ENCODE results near the gene AMBRA1.

The AMBRA1 gene

GRCh38 chr11:46527591-46528130 lies 66.2 kb downstream of the AMBRA1 start:
- no peak overlapping the region for H3K4me3 ChIP-seq (ENCODE audit: low read depth, low read length)

GRCh38 chr11:46526216-46527215 lies 67.3 kb downstream of the AMBRA1 start:
- no peak overlapping the region for H2AFZ ChIP-seq
- H3K27me3 ChIP-seq (ENCODE audit: control insufficient read depth, insufficient read depth, low read length) = no peaks in the 10 kb centered on the region
- H3K27ac ChIP-seq = no peak overlapping the region
- H3K4me1 ChIP-seq = no peaks in the 10 kb centered on the region
- no peak overlapping the region for H3K9ac ChIP-seq
- no peaks in the 10 kb centered on the region for H3K9me3 ChIP-seq (ENCODE audit: control insufficient read depth, low read length)
- no peak for TF ChIP-seq CTCF (IDR thresholded peaks at IDR 0.05)
- no peaks in the 10 kb centered on the region for H3K36me3 ChIP-seq (ENCODE audit: control insufficient read depth, insufficient read depth, low read length)
- no peak overlapping the region for H3K4me2 ChIP-seq (ENCODE audit: low read length)
- H3K4me3 ChIP-seq (ENCODE audit: low read depth, low read length) = no peak overlapping the region
- peaks cover 51% of the 10 kb centered on the region for H3K79me2 ChIP-seq

More at GRCh38 chr11:46527591-46528130, 66.2 kb downstream of the AMBRA1 start:
- Histone ChIP-seq H3K27me3 (ENCODE audit: control insufficient read depth, insufficient read depth, low read length) (no peaks in the 10 kb centered on the region), H3K79me2 (peaks cover 56% of the 10 kb centered on the region), H3K27ac (no peak overlapping the region), H3K4me2 (ENCODE audit: low read length) (no peak overlapping the region), H3K36me3 (ENCODE audit: control insufficient read depth, insufficient read depth, low read length) (no peaks in the 10 kb centered on the region), H2AFZ (no peak overlapping the region), H3K4me1 (no peaks in the 10 kb centered on the region), H3K9ac (no peak overlapping the region), H3K9me3 (ENCODE audit: control insufficient read depth, low read length) (no peaks in the 10 kb centered on the region)
- TF ChIP-seq CTCF (IDR thresholded peaks at IDR 0.05) = no peak

- H3K9me3 ChIP-seq (ENCODE audit: control insufficient read depth, low read length) = no peaks in the 10 kb centered on the region
- no peak overlapping the region for H3K27ac ChIP-seq
- H3K9ac ChIP-seq = no peak overlapping the region
- H3K27me3 ChIP-seq (ENCODE audit: control insufficient read depth, insufficient read depth, low read length) = no peaks in the 10 kb centered on the region
- TF ChIP-seq CTCF (IDR thresholded peaks at IDR 0.05) = no peak
- H2AFZ ChIP-seq = no peak overlapping the region
- no peak overlapping the region for H3K4me2 ChIP-seq (ENCODE audit: low read length)
- no peak overlapping the region for H3K4me3 ChIP-seq (ENCODE audit: low read depth, low read length)
- H3K79me2 ChIP-seq = peaks cover 39% of the 10 kb centered on the region
- no peaks in the 10 kb centered on the region for H3K36me3 ChIP-seq (ENCODE audit: control insufficient read depth, insufficient read depth, low read length)
- H3K4me1 ChIP-seq = no peaks in the 10 kb centered on the region
Observed at GRCh38 chr11:46524201-46524770, 69.5 kb downstream of the AMBRA1 start.

GRCh38 chr11:46523290-46523689 lies 70.5 kb downstream of the AMBRA1 start:
- no peaks in the 10 kb centered on the region for H3K4me1 ChIP-seq
- H3K9me3 ChIP-seq (ENCODE audit: control insufficient read depth, low read length) = no peaks in the 10 kb centered on the region
- no peaks in the 10 kb centered on the region for H3K27me3 ChIP-seq (ENCODE audit: control insufficient read depth, insufficient read depth, low read length)
- no peak overlapping the region for H3K4me2 ChIP-seq (ENCODE audit: low read length)
- no peak overlapping the region for H3K9ac ChIP-seq
- H2AFZ ChIP-seq = no peak overlapping the region
- TF ChIP-seq CTCF (IDR thresholded peaks at IDR 0.05) = no peak
- no peak overlapping the region for H3K27ac ChIP-seq
- no peak overlapping the region for H3K4me3 ChIP-seq (ENCODE audit: low read depth, low read length)
- no peaks in the 10 kb centered on the region for H3K36me3 ChIP-seq (ENCODE audit: control insufficient read depth, insufficient read depth, low read length)
- peaks cover 39% of the 10 kb centered on the region for H3K79me2 ChIP-seq
